ENCODE results near the gene RNF41.

Gene RNF41

DNA sequence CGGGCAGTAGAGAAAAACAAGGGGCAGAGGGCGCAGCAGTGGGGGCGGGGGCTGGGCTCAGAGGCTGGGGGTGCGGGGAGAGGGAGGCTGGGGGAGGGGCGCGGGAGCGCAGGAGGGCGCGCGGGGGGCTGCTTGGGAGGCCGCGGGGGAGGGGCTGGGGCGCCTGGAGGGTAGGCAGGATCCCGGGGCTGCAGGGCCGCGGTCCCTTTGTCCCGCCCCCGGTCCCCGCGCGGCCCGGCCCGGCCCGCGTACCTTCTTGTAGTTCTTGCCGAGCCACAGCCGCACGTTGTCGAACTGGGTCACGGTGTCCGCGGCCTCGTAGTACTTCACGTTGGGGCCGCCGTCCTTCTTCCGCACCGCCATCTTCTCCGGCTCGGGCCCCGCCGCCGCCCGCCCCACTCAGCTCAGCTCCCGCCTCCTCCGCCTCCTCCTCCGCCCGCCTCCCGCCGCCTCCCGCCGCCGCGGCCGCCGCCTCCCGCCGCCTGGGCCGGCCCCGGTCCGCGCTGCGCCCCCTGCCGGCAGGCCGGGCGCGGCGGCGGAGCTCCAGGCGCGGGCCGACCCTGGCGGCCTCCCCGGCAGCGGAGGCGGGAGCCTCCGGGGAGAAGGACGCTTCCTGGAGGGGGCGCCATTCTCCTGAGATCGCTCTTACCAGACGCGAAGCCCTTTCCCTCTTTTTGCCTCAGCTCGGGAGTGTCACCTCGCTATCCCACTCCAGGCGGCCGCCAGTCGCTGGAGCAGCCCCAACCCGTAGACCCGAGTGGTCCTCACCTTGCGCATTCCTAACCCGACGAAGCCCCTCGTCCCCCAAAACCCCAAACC, 32.4 kb downstream of the RNF41 start, which contains the start of gene SMARCC2:
Gene SMARCC2, minus strand, starts transcription at position 385 of the 819 bp plus-strand sequence. Its CDS starts 22 bp downstream, at position 363.
- Histone ChIP-seq H3K36me3 (ENCODE audit: insufficient read depth, low read length) (peaks cover 20% of the 10 kb centered on the region), H3K4me2 (ENCODE audit: low read length) (peak within 1 kb of the TSS; percentile 94), H3K27me3 (ENCODE audit: control insufficient read depth, insufficient read depth, low read length) (no peaks in the 10 kb centered on the region), H3K9me3 (replicated peaks; ENCODE audit: low read length) (no peaks in the 10 kb centered on the region), H3K4me1 (ENCODE audit: control insufficient read depth, insufficient read depth, low read length) (peaks cover 16% of the 10 kb centered on the region), H3K4me3 (ENCODE audit: low read length) (peak within 1 kb of the TSS; percentile 90), H3K9ac (ENCODE audit: low read depth, low read length) (peak within 1 kb of the TSS; percentile 89)

GRCh38 chr12:56188778-56189098, 33.0 kb downstream of the RNF41 start:
- Histone ChIP-seq H3K36me3 (ENCODE audit: insufficient read depth, low read length) (peaks cover 26% of the 10 kb centered on the region), H3K4me1 (ENCODE audit: control insufficient read depth, insufficient read depth, low read length) (peaks cover 16% of the 10 kb centered on the region), H3K9me3 (replicated peaks; ENCODE audit: low read length) (no peaks in the 10 kb centered on the region), H3K27me3 (ENCODE audit: control insufficient read depth, insufficient read depth, low read length) (no peaks in the 10 kb centered on the region), H3K9ac (ENCODE audit: low read depth, low read length) (peak overlapping the region; percentile 89), H3K4me3 (ENCODE audit: low read length) (peak overlapping the region; percentile 90), H3K4me2 (ENCODE audit: low read length) (peak overlapping the region; percentile 94)

DNA sequence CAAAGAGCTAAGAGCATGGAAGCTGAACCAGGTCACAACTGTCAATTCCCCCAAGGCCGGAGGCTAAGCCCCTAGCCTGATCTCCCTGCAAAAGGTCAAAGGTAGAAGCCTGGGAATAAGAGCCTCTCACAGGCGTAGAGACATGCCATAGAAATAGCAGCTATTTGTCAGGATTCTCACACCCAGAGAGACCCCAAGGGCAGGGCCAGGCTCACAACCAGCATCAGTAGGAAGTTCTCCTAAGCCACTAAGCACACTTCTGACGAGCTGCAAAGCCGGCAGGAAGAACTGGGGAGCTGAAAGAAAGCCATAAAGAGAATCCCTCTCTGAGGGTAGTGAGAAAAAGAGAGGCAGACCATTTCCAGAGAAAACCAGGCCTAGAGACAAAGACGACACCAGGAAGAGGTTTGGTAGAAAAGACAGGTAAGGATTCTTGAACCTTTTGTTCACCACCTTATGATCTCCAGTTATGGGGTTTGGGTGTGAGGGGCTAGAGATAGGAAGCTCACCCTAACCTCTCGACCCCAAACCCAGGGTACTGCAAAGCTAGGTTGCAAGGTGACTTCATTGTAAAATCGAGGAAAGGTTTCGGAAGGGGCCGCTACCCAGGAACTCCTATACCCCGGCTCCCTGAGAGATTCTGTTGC, 33.5 kb downstream of the RNF41 start:
- Histone ChIP-seq H3K9me3 (replicated peaks; ENCODE audit: low read length) (no peaks in the 10 kb centered on the region), H3K4me1 (ENCODE audit: control insufficient read depth, insufficient read depth, low read length) (peaks cover 16% of the 10 kb centered on the region), H3K27me3 (ENCODE audit: control insufficient read depth, insufficient read depth, low read length) (no peaks in the 10 kb centered on the region), H3K36me3 (ENCODE audit: insufficient read depth, low read length) (peaks cover 31% of the 10 kb centered on the region), H3K9ac (ENCODE audit: low read depth, low read length) (peak overlapping the region; percentile 89), H3K4me2 (ENCODE audit: low read length) (peak overlapping the region; percentile 94), H3K4me3 (ENCODE audit: low read length) (peak overlapping the region; percentile 90)

DNA sequence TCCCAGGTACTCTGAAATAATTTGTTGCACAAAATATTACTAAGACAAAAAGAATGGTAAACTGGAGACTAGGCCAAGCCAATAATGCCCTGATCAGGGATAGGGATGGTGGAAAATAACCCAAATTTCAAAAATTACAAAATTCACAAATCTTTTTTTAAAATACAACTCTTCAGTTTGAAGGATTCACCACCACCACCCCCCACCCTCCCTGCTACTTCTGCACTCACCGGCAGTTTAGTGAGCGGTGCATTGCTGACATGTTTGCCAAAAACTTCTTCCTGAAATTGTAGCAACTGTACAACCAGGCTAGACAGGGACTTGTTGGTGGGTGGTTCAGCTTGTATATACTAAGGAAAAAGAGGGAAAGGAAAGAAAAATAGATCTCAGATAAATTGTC, 34.8 kb downstream of the RNF41 start:
- Histone ChIP-seq H3K9me3 (replicated peaks; ENCODE audit: low read length) (no peaks in the 10 kb centered on the region), H3K4me3 (ENCODE audit: low read length) (no peak overlapping the region), H3K27me3 (ENCODE audit: control insufficient read depth, insufficient read depth, low read length) (no peaks in the 10 kb centered on the region), H3K4me2 (ENCODE audit: low read length) (peak overlapping the region; percentile 94), H3K36me3 (ENCODE audit: insufficient read depth, low read length) (peaks cover 36% of the 10 kb centered on the region), H3K9ac (ENCODE audit: low read depth, low read length) (no peak overlapping the region), H3K4me1 (ENCODE audit: control insufficient read depth, insufficient read depth, low read length) (peaks cover 16% of the 10 kb centered on the region)

GRCh38 chr12:56178347-56178746, 43.4 kb downstream of the RNF41 start:
- Histone ChIP-seq H3K4me1 (ENCODE audit: control insufficient read depth, insufficient read depth, low read length) (no peaks in the 10 kb centered on the region), H3K27me3 (ENCODE audit: control insufficient read depth, insufficient read depth, low read length) (no peaks in the 10 kb centered on the region), H3K36me3 (ENCODE audit: insufficient read depth, low read length) (peaks cover 63% of the 10 kb centered on the region)

GRCh38 chr12:56172839-56173238, 48.9 kb downstream of the RNF41 start:
- H3K36me3 ChIP-seq (ENCODE audit: insufficient read depth, low read length) = peaks cover 66% of the 10 kb centered on the region
- H3K4me1 ChIP-seq (ENCODE audit: control insufficient read depth, insufficient read depth, low read length) = no peaks in the 10 kb centered on the region
- H3K4me3 ChIP-seq (ENCODE audit: low read length) = no peak overlapping the region
- H3K9me3 ChIP-seq (replicated peaks; ENCODE audit: low read length) = no peaks in the 10 kb centered on the region
- H3K27me3 ChIP-seq (ENCODE audit: control insufficient read depth, insufficient read depth, low read length) = no peaks in the 10 kb centered on the region
- H3K9ac ChIP-seq (ENCODE audit: low read depth, low read length) = no peak overlapping the region
- H3K4me2 ChIP-seq (ENCODE audit: low read length) = no peak overlapping the region

More at GRCh38 chr12:56178347-56178746, 43.4 kb downstream of the RNF41 start:
- no peak overlapping the region for H3K9ac ChIP-seq (ENCODE audit: low read depth, low read length)
- H3K4me3 ChIP-seq (ENCODE audit: low read length) = no peak overlapping the region
- H3K9me3 ChIP-seq (replicated peaks; ENCODE audit: low read length) = no peaks in the 10 kb centered on the region
- no peak overlapping the region for H3K4me2 ChIP-seq (ENCODE audit: low read length)

DNA sequence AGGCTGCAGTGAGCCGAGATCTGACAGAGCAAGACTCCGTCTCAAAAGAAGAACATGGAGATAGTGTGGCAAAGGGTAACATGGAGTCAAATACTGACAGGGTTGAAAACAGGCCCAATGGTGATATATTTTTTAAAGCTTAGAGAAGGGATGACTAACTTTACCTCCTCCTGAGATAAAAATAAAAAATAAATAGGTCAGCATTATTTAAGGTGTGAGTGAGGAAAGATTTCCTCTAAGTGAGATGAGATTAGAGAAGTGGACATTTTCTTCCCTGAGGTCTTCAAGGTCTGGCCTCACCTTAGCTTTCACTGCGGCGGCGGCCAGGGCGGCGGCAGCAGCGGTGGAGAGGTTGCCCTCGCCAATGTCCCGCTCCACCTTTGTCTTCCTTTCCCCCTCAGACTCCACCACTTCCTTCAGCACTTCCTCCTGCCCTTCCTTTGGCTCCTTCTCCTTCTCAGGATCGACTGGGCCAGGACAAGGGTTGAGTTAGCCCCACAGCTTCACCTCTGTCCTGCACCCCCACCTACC, 52.4 kb downstream of the RNF41 start:
- Histone ChIP-seq H3K9me3 (replicated peaks; ENCODE audit: low read length) (no peaks in the 10 kb centered on the region), H3K36me3 (ENCODE audit: insufficient read depth, low read length) (peaks cover 71% of the 10 kb centered on the region)

GRCh38 chr12:56165369-56165768, 56.4 kb downstream of the RNF41 start:
- Histone ChIP-seq H3K9me3 (replicated peaks; ENCODE audit: low read length) (no peaks in the 10 kb centered on the region), H3K4me2 (ENCODE audit: low read length) (no peak overlapping the region), H3K4me3 (ENCODE audit: low read length) (no peak overlapping the region), H3K9ac (ENCODE audit: low read depth, low read length) (no peak overlapping the region), H3K4me1 (ENCODE audit: control insufficient read depth, insufficient read depth, low read length) (peaks cover 18% of the 10 kb centered on the region), H3K36me3 (ENCODE audit: insufficient read depth, low read length) (peaks cover 76% of the 10 kb centered on the region), H3K27me3 (ENCODE audit: control insufficient read depth, insufficient read depth, low read length) (no peaks in the 10 kb centered on the region)

More for the DNA sequence above, 52.4 kb downstream of the RNF41 start:
- Histone ChIP-seq H3K27me3 (ENCODE audit: control insufficient read depth, insufficient read depth, low read length) (no peaks in the 10 kb centered on the region), H3K4me2 (ENCODE audit: low read length) (no peak overlapping the region), H3K4me1 (ENCODE audit: control insufficient read depth, insufficient read depth, low read length) (no peaks in the 10 kb centered on the region), H3K4me3 (ENCODE audit: low read length) (no peak overlapping the region), H3K9ac (ENCODE audit: low read depth, low read length) (no peak overlapping the region)

GRCh38 chr12:56164345-56164729, 57.4 kb downstream of the RNF41 start:
- peaks cover 25% of the 10 kb centered on the region for H3K4me1 ChIP-seq (ENCODE audit: control insufficient read depth, insufficient read depth, low read length)
- no peak overlapping the region for H3K4me2 ChIP-seq (ENCODE audit: low read length)
- no peak overlapping the region for H3K4me3 ChIP-seq (ENCODE audit: low read length)
- H3K27me3 ChIP-seq (ENCODE audit: control insufficient read depth, insufficient read depth, low read length) = no peaks in the 10 kb centered on the region
- no peak overlapping the region for H3K9ac ChIP-seq (ENCODE audit: low read depth, low read length)
- no peaks in the 10 kb centered on the region for H3K9me3 ChIP-seq (replicated peaks; ENCODE audit: low read length)
- peaks cover 76% of the 10 kb centered on the region for H3K36me3 ChIP-seq (ENCODE audit: insufficient read depth, low read length)

DNA sequence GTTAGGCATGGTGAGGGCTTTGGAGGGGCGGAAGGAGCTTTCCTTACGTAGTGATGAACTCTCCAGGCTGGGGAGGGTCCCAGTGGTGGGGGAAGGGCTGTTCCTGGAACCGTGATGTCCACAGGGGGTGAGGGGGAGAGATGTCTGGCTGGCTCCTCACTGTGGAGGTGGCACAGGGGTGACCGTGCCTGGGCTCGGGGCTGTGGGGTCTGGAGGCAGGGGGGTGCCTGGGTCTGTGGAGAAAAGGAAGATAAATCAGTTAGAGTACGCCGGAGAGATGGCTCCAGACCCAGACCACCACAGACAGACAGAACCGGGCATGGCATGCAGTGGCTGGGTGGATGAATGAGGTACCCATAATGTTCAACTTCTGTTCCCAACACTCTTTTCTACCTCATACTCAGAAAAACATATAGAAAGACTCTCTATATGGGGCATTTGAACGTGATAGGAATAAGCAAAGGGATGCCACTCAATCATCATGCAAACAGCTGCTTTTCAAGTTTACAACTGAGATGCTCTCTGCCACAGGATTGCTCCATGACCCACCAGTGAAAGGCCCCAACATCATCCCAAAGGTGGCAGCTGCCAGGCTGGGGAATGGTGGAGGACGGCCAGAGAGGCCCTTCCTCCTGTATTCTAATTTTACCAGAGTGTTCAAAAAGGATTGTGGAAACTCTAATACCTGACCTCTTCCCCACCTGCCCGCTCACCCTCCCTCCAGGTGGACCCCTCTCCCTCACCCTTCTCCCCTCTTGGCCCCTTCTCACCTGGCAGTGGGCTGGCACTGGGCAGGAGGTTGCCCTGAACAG, 58.0 kb downstream of the RNF41 start:
- no peak overlapping the region for H3K4me2 ChIP-seq (ENCODE audit: low read length)
- H3K27me3 ChIP-seq (ENCODE audit: control insufficient read depth, insufficient read depth, low read length) = no peaks in the 10 kb centered on the region
- peaks cover 81% of the 10 kb centered on the region for H3K36me3 ChIP-seq (ENCODE audit: insufficient read depth, low read length)
- H3K9me3 ChIP-seq (replicated peaks; ENCODE audit: low read length) = no peaks in the 10 kb centered on the region
- no peak overlapping the region for H3K9ac ChIP-seq (ENCODE audit: low read depth, low read length)
- no peak overlapping the region for H3K4me3 ChIP-seq (ENCODE audit: low read length)
- peaks cover 25% of the 10 kb centered on the region for H3K4me1 ChIP-seq (ENCODE audit: control insufficient read depth, insufficient read depth, low read length)

All from skeletal muscle satellite cell (primary cell).